Calu3 (cell line): ENCODE data around the gene C16orf86. TPM values are rescaled to one million over a fixed set of nuclear protein-coding genes. Genes with fewer than 3 reads are reported as not detected.

Experiments used
- BruUV-seq: library from RNA; stranded (reverse); fragments of 400-500 nt; replicated peaks from 2 replicates; lab custom pipeline; 2021; lab: Mats Ljungman, UMichigan
- CTCF ChIA-PET: fragments of 300-600 bp; sonication (Branson Sonifier 250); formaldehyde crosslinking; loops from one replicate; lab custom pipeline; 2022; ENCODE audit warnings: antibody characterized with exemption; lab: Charles Lee
- DNase-seq: peaks from one replicate; pipeline ENCODE4 v3.0.0; 2022
- H3K27ac Mint-ChIP-seq: one replicate; pipeline ENCODE4 v1.8.0; 2022; ENCODE audit warnings: mixed read lengths; ENCODE audit not compliant: unreplicated experiment
- H3K27me3 Mint-ChIP-seq: one replicate; pipeline ENCODE4 v1.8.0; 2022; ENCODE audit warnings: mixed read lengths; ENCODE audit not compliant: unreplicated experiment
- H3K36me3 Mint-ChIP-seq: one replicate; pipeline ENCODE4 v1.8.0; 2022; ENCODE audit warnings: mild to moderate bottlenecking, moderate library complexity, mixed read lengths; ENCODE audit not compliant: insufficient read depth, unreplicated experiment
- H3K4me1 Mint-ChIP-seq: one replicate; pipeline ENCODE4 v1.8.0; 2022; ENCODE audit warnings: mild to moderate bottlenecking, low read depth, mixed read lengths; ENCODE audit not compliant: unreplicated experiment
- H3K4me3 Mint-ChIP-seq: one replicate; pipeline ENCODE4 v1.8.0; 2022; ENCODE audit warnings: mild to moderate bottlenecking, low read depth, moderate library complexity, mixed read lengths; ENCODE audit not compliant: unreplicated experiment
- H3K9me3 Mint-ChIP-seq: one replicate; pipeline ENCODE4 v1.8.0; 2022; ENCODE audit warnings: low read depth, mixed read lengths; ENCODE audit not compliant: unreplicated experiment
- intact Hi-C: fragments of 100-400 bp; cut with micrococcal nuclease; formaldehyde crosslinking; loops from one replicate; pipeline ENCODE4 v1.10.0; 2022; ENCODE audit not compliant: unreplicated experiment
- total RNA-seq: library from RNA; stranded (reverse); gene quantifications from 2 replicates; pipeline ENCODE4 v1.2.3, GENCODE V29; 2022
- TF ChIP-seq, protein P1 (sequence below): fragments of 200-600 bp; IDR thresholded peaks from one replicate; pipeline ENCODE4 v1.8.0; 2022; ENCODE audit warnings: antibody characterized with exemption; ENCODE audit not compliant: unreplicated experiment

C16orf86 gene
- total RNA-seq, 1 experiment from 2014 or later: 0.68 TPM

DNA sequence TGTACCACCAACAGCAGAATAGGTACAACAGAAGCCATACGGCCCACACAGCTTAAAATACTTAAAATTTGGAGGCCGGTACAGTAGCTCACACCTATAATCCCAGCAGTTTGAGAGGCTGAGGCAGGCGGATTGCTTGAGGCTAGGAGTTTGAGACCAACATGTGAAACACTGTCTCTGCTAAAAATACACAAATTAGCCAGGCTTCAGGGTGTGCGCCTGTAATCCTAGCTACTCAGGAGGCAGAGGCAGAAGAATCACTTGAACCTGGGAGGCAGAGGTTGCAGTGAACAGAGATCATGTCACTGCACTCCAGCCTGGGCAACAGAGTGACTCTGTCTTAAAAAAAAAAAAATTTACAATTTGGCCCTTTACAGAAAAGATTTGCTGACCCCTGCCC, 35.5 kb downstream of the C16orf86 start:
- CTCF ChIA-PET: no interaction called here
- no TSS peak for BruUV-seq
- H3K27me3 Mint-ChIP-seq: no peaks in the 10 kb centered on the region
- intact Hi-C loops: no loop called here
- H3K27ac Mint-ChIP-seq: no peak overlapping the region
- DNase-seq: no peak
- no peaks in the 10 kb centered on the region for H3K36me3 Mint-ChIP-seq
- H3K9me3 Mint-ChIP-seq: peaks cover 3% of the 10 kb centered on the region
- TF ChIP-seq, protein P1, sequence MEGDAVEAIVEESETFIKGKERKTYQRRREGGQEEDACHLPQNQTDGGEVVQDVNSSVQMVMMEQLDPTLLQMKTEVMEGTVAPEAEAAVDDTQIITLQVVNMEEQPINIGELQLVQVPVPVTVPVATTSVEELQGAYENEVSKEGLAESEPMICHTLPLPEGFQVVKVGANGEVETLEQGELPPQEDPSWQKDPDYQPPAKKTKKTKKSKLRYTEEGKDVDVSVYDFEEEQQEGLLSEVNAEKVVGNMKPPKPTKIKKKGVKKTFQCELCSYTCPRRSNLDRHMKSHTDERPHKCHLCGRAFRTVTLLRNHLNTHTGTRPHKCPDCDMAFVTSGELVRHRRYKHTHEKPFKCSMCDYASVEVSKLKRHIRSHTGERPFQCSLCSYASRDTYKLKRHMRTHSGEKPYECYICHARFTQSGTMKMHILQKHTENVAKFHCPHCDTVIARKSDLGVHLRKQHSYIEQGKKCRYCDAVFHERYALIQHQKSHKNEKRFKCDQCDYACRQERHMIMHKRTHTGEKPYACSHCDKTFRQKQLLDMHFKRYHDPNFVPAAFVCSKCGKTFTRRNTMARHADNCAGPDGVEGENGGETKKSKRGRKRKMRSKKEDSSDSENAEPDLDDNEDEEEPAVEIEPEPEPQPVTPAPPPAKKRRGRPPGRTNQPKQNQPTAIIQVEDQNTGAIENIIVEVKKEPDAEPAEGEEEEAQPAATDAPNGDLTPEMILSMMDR: no peak
- H3K4me1 Mint-ChIP-seq: peaks cover 8% of the 10 kb centered on the region
- no peak overlapping the region for H3K4me3 Mint-ChIP-seq

DNA sequence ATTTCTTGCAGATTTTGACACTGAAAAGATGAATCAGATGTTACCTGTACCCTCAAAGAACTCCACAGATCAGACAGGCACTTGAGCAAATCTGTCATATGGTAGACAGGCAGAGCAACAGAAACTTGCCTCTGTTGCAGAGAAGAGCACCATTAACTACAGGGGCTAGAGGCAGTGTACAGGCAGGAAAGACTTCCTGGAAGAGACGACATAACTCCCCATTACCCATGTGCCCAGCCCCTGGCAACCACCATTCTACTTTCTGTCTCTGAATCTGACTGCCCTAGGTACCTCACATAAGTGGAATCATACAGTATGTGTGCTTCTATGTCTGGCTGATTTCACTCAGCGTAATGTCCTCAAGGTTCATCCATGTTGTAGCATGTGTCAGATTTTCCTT, 37.0 kb downstream of the C16orf86 start:
- H3K9me3 Mint-ChIP-seq: peaks cover 2% of the 10 kb centered on the region
- no peak overlapping the region for H3K4me3 Mint-ChIP-seq
- TF ChIP-seq, protein P1: no peak
- CTCF ChIA-PET: no interaction called here
- H3K4me1 Mint-ChIP-seq: no peaks in the 10 kb centered on the region
- no peaks in the 10 kb centered on the region for H3K27me3 Mint-ChIP-seq
- H3K36me3 Mint-ChIP-seq: no peaks in the 10 kb centered on the region
- DNase-seq: no peak
- intact Hi-C loops: no loop called here
- no TSS peak for BruUV-seq
- no peak overlapping the region for H3K27ac Mint-ChIP-seq

DNA sequence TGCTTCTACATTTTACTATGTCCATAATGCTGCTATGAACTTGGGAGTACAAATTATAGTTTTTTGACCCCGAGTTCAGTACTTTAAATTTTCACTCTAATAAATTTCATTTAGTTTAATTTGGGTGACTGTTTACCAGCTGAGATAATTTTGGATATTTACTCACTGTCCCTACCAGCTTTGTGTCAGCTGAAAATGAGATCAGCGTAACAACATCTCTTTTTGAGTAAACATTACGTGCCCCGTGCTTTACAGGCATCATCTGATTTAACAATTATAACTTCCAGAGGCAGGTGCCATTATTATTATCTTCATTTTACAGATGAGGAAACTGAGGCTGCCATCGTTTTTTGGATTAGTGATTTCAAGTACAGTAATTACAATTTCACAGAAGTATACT, 37.5 kb downstream of the C16orf86 start:
- no TSS peak for BruUV-seq
- H3K4me3 Mint-ChIP-seq: no peak overlapping the region
- TF ChIP-seq, protein P1: no peak
- no peaks in the 10 kb centered on the region for H3K4me1 Mint-ChIP-seq
- no peak for DNase-seq
- H3K9me3 Mint-ChIP-seq: no peaks in the 10 kb centered on the region
- no peak overlapping the region for H3K27ac Mint-ChIP-seq
- no peaks in the 10 kb centered on the region for H3K27me3 Mint-ChIP-seq
- CTCF ChIA-PET: no interaction called here
- no peaks in the 10 kb centered on the region for H3K36me3 Mint-ChIP-seq
- intact Hi-C loops: no loop called here

DNA sequence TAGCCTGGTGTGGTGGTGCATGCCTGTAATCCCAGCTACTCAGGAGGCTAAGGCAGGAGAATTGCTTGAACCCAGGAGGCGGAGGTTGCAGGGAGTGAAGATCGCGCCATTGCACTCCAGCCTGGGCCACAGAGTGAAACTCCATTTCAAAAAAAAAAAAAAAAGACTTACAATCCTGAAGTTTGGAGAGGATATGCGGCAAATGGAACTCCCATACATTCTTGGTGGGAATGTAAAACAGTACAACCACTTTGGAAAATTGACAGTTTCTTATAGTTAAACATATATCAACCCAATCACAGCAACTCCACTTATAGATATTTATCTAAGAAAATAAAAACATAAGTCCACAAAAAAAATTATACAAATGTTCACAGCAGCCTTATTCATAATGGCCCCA, 40.6 kb downstream of the C16orf86 start:
- Mint-ChIP-seq H3K4me1 (no peaks in the 10 kb centered on the region), H3K9me3 (no peaks in the 10 kb centered on the region), H3K36me3 (no peaks in the 10 kb centered on the region), H3K27ac (no peak overlapping the region), H3K27me3 (no peaks in the 10 kb centered on the region), H3K4me3 (no peak overlapping the region)
- intact Hi-C loops: no loop called here
- CTCF ChIA-PET: interaction anchor here (0.7 kb wide), 1 partner anchor 9 kb away, joined by 3 read pairs; no protein-coding TSS in a partner anchor
- TF ChIP-seq, protein P1: no peak
- no TSS peak for BruUV-seq
- no peak for DNase-seq
